ENCODE data around the gene SARDH. TPM values are rescaled to one million over a fixed set of nuclear protein-coding genes. Genes with fewer than 3 reads are reported as not detected.

SARDH gene
- total RNA-seq, 1 donor, result 4.7 TPM

DNA sequence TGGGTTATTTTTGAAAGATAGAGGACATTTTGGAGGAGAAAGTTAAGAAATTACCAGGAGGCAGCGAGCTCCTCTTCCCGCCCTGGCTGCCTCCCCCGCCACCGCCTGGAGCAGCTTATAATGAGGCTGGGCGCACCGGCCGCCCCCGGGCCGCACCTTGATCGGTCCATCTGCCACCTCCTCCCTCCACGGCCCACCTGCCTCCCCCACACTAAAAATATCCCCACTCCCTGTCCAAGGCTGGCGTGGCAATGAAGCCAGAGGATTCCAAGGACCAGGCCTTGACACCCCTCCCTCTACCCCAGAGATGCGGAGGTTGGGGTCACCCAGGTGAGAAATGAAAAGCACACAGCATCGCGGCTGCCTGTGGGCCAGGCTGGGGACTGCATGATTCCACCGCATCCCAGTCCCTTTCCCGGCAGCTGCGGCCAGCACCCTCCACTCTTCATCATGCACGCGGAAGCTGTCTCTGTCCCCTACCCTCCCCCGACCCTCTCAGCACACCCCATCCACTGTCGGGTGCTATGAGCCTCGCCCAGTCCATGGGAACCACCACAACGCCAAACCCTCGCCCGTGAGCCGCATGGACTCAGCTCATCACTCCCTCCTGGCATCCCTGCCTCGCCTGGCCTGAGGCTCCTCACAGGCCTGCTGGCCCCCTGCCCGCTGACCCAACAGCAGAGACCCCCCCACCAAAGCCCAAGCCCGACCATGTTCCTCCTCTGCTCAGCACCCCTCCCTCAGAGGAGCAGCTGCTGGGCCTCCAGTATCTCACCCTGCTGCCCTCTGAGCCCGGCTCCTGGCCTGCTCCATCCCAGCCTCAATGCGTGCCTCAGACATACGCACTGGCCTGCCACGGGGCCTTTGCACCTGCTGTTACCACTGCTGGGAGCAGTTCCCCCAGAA lies 50.0 kb downstream of the SARDH start:
- H3K9me3 ChIP-seq (ENCODE audit: low read depth, low read length), result no peaks in the 10 kb centered on the region
- no peaks in the 10 kb centered on the region for H3K27me3 ChIP-seq (ENCODE audit: insufficient read depth, low read length)
- H3K4me1 ChIP-seq (ENCODE audit: insufficient read depth, low read length), result peaks cover 13% of the 10 kb centered on the region
- H3K4me3 ChIP-seq (ENCODE audit: low read length), result no peak overlapping the region

- H3K9me3 ChIP-seq (ENCODE audit: low read depth, low read length), result no peaks in the 10 kb centered on the region
- peaks cover 17% of the 10 kb centered on the region for H3K4me1 ChIP-seq (ENCODE audit: insufficient read depth, low read length)
- H3K27me3 ChIP-seq (ENCODE audit: insufficient read depth, low read length), result no peaks in the 10 kb centered on the region
- no peak overlapping the region for H3K4me3 ChIP-seq (ENCODE audit: low read length)
Observed at GRCh38 chr9:133686642-133687575, 51.2 kb downstream of the SARDH start.

DNA sequence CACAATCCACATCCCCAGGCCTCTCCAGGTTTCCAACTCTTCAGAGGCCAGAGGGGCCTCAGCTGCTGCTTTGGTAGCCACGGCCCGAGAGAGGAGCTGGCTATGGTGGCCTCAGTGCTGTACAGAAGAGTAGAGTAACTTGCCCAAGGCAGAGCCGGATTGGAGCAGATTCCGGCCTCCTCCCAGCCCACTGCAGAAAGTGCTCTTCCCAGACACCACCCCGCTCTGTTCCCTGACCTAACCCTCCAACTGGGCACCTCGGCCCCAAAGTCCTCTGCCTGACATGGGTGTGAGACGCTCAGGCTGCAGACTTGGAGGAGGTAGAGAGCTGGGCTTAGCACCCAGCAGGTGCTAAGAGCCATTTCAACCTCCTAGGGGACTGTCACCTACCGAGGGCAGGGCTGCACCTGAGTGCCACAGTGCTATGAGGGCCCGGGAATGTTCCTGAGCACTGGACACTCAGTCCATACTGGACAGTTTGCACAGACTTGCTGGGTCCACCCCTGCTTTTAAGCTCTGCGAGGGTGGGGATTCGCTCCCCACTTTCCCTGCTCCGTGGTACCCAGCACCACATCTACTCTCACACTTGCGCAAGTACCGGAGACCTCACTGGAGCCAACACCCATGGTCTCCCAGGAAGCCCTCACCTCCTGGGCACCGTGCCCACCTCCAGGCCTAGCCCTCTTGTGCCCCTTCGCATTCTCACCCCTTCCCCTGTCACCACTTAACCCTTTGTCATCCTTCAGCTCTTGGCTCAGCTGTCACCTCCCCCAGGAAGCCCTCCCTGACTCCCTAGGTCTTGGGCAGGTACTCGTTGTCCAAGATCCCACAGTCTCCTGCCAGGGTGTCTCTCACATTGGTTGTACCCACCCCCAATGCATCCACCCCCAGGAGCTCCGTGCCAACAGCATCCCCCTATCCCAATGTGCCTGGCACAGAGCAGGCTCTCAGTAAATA lies 52.2 kb downstream of the SARDH start:
- no peak overlapping the region for H3K4me3 ChIP-seq (ENCODE audit: low read length)
- peaks cover 17% of the 10 kb centered on the region for H3K4me1 ChIP-seq (ENCODE audit: insufficient read depth, low read length)
- no peaks in the 10 kb centered on the region for H3K9me3 ChIP-seq (ENCODE audit: low read depth, low read length)
- no peaks in the 10 kb centered on the region for H3K27me3 ChIP-seq (ENCODE audit: insufficient read depth, low read length)

GRCh38 chr9:133684936-133685361 lies 53.2 kb downstream of the SARDH start:
- Histone ChIP-seq H3K27me3 (ENCODE audit: insufficient read depth, low read length) (no peaks in the 10 kb centered on the region), H3K4me3 (ENCODE audit: low read length) (no peak overlapping the region), H3K4me1 (ENCODE audit: insufficient read depth, low read length) (peaks cover 17% of the 10 kb centered on the region), H3K9me3 (ENCODE audit: low read depth, low read length) (no peaks in the 10 kb centered on the region)

GRCh38 chr9:133684121-133684935 lies 53.8 kb downstream of the SARDH start:
- Histone ChIP-seq H3K9me3 (ENCODE audit: low read depth, low read length) (no peaks in the 10 kb centered on the region), H3K4me3 (ENCODE audit: low read length) (no peak overlapping the region), H3K27me3 (ENCODE audit: insufficient read depth, low read length) (no peaks in the 10 kb centered on the region), H3K4me1 (ENCODE audit: insufficient read depth, low read length) (peaks cover 17% of the 10 kb centered on the region)

DNA sequence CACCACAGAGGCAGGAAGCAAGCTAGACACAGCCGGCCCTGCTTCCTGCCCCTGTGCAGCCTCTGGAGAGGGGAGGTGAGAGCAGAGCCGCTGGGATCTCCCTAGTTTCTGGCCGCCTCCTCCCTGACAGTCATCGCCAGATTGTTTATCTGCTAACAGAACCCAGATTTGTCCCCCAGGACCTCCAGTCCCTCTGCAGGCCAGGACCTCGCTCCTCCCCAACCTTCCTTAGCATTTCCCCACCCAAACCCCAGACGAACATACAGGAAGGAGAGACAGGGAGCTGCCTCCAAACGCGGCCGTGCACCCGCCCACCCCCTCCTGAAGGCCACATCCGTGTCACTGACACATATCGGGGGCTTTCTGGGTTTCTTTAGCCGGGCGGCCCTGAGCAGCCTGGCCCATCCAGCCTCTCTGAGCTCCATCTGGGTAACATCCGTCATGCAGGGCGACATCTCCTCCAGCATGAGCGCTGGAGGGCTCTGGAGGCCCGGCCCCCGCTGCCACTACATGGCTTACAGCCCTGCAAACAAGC lies 54.5 kb downstream of the SARDH start:
- H3K27me3 ChIP-seq (ENCODE audit: insufficient read depth, low read length), result no peaks in the 10 kb centered on the region
- H3K4me1 ChIP-seq (ENCODE audit: insufficient read depth, low read length), result peaks cover 17% of the 10 kb centered on the region
- no peaks in the 10 kb centered on the region for H3K9me3 ChIP-seq (ENCODE audit: low read depth, low read length)
- no peak overlapping the region for H3K4me3 ChIP-seq (ENCODE audit: low read length)

- H3K4me3 ChIP-seq (ENCODE audit: low read length), result no peak overlapping the region
- H3K4me1 ChIP-seq (ENCODE audit: insufficient read depth, low read length), result peaks cover 17% of the 10 kb centered on the region
- no peaks in the 10 kb centered on the region for H3K9me3 ChIP-seq (ENCODE audit: low read depth, low read length)
Observed at GRCh38 chr9:133682818-133683585, 55.1 kb downstream of the SARDH start.

GRCh38 chr9:133681658-133682306 lies 56.4 kb downstream of the SARDH start:
- no peak overlapping the region for H3K4me3 ChIP-seq (ENCODE audit: low read length)
- H3K4me1 ChIP-seq (ENCODE audit: insufficient read depth, low read length), result peaks cover 26% of the 10 kb centered on the region
- no peaks in the 10 kb centered on the region for H3K9me3 ChIP-seq (ENCODE audit: low read depth, low read length)
- H3K27me3 ChIP-seq (ENCODE audit: insufficient read depth, low read length), result no peaks in the 10 kb centered on the region

More at GRCh38 chr9:133682818-133683585, 55.1 kb downstream of the SARDH start:
- no peaks in the 10 kb centered on the region for H3K27me3 ChIP-seq (ENCODE audit: insufficient read depth, low read length)

DNA sequence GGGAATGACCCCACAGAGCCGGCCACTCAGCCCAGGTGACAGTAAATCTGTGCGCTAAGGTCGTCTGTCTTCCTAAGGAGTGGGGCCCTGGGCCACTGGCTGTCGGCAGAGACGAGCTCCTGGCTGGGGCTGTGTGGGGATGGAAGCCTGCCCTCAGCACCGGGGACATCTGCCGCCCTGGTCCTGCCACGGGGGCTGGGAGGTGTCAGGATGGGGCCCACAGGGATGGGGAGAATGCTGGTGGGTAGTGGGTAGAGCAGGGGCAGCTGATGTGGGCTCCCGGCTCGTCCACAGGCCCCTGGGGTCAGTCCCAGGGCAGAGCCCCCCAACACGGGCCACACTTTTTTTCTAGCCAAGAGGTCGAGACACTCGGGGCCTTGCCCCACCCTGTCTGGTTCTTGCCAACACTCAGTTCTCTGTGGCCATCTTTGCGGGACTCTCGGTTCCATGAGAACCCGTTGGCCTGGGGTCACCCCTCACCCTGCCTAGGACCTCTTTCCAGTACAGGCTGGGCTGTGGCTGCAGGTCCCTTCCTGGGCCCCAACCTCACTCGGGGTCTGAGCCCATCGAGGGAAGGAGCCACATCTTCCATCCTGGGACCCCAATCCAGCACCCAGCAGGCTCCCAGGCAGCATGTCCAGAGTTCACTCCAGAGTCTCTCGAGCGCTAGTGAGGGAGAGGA lies 57.0 kb downstream of the SARDH start:
- Histone ChIP-seq H3K4me1 (ENCODE audit: insufficient read depth, low read length) (peaks cover 26% of the 10 kb centered on the region), H3K27me3 (ENCODE audit: insufficient read depth, low read length) (no peaks in the 10 kb centered on the region), H3K9me3 (ENCODE audit: low read depth, low read length) (no peaks in the 10 kb centered on the region), H3K4me3 (ENCODE audit: low read length) (no peak overlapping the region)

DNA sequence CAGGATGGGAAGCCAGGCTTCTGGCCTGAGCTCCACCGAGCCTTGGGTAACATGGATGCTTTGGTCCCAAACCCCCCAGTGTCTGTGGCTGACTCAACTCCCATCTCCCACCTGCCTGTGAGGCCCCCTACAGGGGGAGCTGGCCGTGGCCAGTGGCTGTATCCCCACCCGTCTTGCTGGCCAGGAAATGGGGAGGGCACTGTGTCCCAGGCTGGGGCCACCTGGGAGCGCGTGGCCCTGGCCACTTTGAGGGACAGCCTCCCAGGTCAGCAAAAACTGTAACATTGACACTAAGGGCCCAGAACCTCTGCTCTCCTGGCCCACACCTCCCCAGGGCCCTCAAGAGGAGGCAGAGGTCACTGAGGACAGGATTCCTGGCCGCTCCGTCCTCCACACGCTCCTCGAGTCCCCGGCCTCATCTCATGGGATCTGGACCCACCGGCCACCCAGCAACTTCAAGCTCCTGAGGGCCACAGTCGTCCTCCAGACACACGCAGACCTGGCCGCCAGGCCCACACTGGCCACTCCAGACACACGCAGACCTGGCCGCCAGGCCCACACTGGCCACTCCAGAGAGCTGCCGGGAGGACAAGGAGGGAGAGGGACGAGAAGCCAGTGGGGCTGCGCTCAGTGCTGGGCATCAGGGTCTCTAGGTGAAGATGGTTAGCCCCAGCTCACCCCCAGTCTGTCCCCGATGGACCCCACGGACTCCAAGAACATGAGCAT lies 57.7 kb downstream of the SARDH start:
- Histone ChIP-seq H3K4me3 (ENCODE audit: low read length) (no peak overlapping the region), H3K9me3 (ENCODE audit: low read depth, low read length) (no peaks in the 10 kb centered on the region), H3K27me3 (ENCODE audit: insufficient read depth, low read length) (no peaks in the 10 kb centered on the region), H3K4me1 (ENCODE audit: insufficient read depth, low read length) (peaks cover 26% of the 10 kb centered on the region)

DNA sequence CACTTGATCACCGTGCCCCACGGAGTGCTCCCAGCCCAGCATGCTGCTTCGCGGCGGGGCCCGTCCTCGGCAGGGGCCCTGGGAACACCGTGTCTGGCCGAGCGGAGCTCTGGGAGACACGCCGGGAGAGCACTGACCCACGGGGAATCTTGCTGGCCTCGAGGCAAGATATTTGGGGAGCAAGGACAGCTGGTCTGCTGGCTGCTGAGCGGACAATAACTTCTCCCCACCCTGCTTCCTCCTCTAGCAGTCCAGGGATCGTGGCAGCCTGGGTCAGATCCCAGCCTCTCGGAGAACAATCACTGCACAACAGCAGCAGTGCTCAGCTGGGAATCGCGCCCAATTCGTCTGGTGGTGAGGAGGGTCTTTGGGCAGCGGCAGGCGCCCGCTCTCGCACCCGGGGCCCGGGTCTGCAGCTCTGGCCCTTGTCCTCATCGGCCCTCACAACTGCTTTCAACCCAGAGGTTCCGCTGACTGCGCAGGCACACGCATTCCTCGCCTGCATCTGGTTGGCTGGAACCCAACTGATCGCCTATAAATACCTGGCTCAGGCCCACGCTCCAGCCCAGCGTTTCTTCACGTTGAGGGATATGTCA lies 58.6 kb downstream of the SARDH start:
- Histone ChIP-seq H3K4me1 (ENCODE audit: insufficient read depth, low read length) (peaks cover 26% of the 10 kb centered on the region), H3K4me3 (ENCODE audit: low read length) (no peak overlapping the region), H3K9me3 (ENCODE audit: low read depth, low read length) (no peaks in the 10 kb centered on the region), H3K27me3 (ENCODE audit: insufficient read depth, low read length) (no peaks in the 10 kb centered on the region)
